ENCODE results near the gene ARHGAP31.

The ARHGAP31 gene

DNA sequence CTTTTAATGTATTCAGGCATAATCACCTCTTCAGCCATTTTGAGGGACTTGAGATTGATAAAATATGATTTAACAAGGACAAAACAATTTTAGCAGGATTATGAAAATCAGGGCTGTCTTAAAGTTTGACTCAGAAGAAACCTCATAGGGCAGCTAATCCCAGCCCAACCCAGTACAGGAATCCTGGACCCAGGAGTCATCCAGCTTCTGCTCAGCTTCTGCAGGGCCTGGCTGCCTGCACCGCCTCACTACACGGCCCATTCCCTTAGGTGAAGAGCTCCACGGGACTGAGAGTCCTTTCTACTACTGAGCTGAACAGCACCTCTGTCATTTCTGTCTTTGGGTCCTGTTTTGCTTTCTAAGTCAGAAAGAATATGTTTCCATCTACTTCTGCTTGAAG, 37.5 kb downstream of the ARHGAP31 start:
- TF ChIP-seq BACH2 (CRISPR knock-in tag; IDR thresholded peaks at IDR 0.05; ENCODE audit: borderline replicate concordance) (no peak), ZNF565 (CRISPR knock-in tag; conservative IDR thresholded peaks at IDR 0.05; ENCODE audit: low read depth) (no peak)
- TF ChIP-seq, protein P1, sequence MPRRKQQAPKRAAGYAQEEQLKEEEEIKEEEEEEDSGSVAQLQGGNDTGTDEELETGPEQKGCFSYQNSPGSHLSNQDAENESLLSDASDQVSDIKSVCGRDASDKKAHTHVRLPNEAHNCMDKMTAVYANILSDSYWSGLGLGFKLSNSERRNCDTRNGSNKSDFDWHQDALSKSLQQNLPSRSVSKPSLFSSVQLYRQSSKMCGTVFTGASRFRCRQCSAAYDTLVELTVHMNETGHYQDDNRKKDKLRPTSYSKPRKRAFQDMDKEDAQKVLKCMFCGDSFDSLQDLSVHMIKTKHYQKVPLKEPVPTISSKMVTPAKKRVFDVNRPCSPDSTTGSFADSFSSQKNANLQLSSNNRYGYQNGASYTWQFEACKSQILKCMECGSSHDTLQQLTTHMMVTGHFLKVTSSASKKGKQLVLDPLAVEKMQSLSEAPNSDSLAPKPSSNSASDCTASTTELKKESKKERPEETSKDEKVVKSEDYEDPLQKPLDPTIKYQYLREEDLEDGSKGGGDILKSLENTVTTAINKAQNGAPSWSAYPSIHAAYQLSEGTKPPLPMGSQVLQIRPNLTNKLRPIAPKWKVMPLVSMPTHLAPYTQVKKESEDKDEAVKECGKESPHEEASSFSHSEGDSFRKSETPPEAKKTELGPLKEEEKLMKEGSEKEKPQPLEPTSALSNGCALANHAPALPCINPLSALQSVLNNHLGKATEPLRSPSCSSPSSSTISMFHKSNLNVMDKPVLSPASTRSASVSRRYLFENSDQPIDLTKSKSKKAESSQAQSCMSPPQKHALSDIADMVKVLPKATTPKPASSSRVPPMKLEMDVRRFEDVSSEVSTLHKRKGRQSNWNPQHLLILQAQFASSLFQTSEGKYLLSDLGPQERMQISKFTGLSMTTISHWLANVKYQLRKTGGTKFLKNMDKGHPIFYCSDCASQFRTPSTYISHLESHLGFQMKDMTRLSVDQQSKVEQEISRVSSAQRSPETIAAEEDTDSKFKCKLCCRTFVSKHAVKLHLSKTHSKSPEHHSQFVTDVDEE (CRISPR knock-in tag; IDR thresholded peaks at IDR 0.05) = 0 out of 2 replicates have a peak, but pooled peaks have one; percentile 13
- peak; percentile 49 for ATAC-seq

DNA sequence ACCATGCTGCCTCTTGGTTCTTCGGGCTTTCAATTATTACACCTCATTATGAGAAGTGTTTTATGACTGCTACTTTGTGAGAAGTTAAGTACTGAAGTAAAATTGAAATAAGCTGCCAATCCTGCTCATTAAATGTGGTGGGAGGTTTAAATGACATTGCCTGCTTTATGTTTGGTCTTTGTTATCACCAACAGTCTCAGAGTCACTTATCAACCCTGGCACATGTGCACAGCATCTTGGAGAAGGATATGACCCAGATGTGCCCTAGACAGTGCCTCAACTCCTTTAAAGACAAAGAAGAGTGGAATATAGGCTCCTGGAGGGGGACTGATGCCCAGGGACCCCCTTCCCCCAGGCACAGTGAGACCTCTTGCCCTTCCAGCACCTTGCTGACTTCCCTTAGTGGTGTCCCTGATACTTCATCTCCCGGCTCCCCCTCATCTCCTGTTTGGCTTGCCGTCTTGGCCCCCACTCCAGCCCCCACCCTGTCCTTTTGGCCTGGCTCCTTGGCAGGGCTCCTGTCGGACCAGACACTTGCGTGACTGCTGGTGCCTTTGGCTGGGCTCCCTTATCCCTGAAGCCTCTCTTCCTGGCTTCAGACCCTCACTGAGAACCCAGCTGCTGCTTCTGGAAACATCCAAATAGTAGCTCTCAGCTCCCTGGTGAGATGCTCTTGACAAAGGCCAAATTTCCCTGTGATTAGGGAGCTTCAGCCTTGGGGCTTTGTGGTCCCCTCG, 39.8 kb downstream of the ARHGAP31 start:
- TF ChIP-seq TOX (CRISPR knock-in tag; IDR thresholded peaks at IDR 0.05; ENCODE audit: borderline replicate concordance) (no peak), ZNF8 (CRISPR knock-in tag; IDR thresholded peaks at IDR 0.05) (no peak), ZFP3 (CRISPR knock-in tag; IDR thresholded peaks at IDR 0.05) (peak; percentile 36; the same call in 1 of the 2 replicates), ARNTL (CRISPR knock-in tag; IDR thresholded peaks at IDR 0.05; ENCODE audit: borderline replicate concordance, low read depth) (no peak), BACH2 (CRISPR knock-in tag; IDR thresholded peaks at IDR 0.05; ENCODE audit: borderline replicate concordance) (0 out of 2 replicates have a peak, but pooled peaks have one; percentile 5), RARB (CRISPR knock-in tag; IDR thresholded peaks at IDR 0.05) (no peak), PPARA (CRISPR knock-in tag; IDR thresholded peaks at IDR 0.05; ENCODE audit: borderline replicate concordance) (no peak), ISL1 (CRISPR knock-in tag; IDR thresholded peaks at IDR 0.05) (0 out of 2 replicates have a peak, but pooled peaks have one; percentile 38), ZNF70 (CRISPR knock-in tag; IDR thresholded peaks at IDR 0.05) (no peak; the same call in 1 of the 2 replicates), ZNF565 (CRISPR knock-in tag; conservative IDR thresholded peaks at IDR 0.05; ENCODE audit: low read depth) (no peak), ESRRG (CRISPR knock-in tag; IDR thresholded peaks at IDR 0.05) (no peak), TCF4 (CRISPR knock-in tag; IDR thresholded peaks at IDR 0.05; ENCODE audit: borderline replicate concordance) (peak; percentile 49), GLIS3 (CRISPR knock-in tag; IDR thresholded peaks at IDR 0.05) (no peak), ZFP30 (CRISPR knock-in tag; IDR thresholded peaks at IDR 0.05) (no peak), SNAI2 (CRISPR knock-in tag; IDR thresholded peaks at IDR 0.05) (peak; percentile 31; the same call in 1 of the 2 replicates), CSDC2 (CRISPR knock-in tag; IDR thresholded peaks at IDR 0.05) (no peak), OSR1 (CRISPR knock-in tag; IDR thresholded peaks at IDR 0.05) (no peak), ZC3H10 (CRISPR knock-in tag; IDR thresholded peaks at IDR 0.05) (no peak)
- TF ChIP-seq, protein P2, sequence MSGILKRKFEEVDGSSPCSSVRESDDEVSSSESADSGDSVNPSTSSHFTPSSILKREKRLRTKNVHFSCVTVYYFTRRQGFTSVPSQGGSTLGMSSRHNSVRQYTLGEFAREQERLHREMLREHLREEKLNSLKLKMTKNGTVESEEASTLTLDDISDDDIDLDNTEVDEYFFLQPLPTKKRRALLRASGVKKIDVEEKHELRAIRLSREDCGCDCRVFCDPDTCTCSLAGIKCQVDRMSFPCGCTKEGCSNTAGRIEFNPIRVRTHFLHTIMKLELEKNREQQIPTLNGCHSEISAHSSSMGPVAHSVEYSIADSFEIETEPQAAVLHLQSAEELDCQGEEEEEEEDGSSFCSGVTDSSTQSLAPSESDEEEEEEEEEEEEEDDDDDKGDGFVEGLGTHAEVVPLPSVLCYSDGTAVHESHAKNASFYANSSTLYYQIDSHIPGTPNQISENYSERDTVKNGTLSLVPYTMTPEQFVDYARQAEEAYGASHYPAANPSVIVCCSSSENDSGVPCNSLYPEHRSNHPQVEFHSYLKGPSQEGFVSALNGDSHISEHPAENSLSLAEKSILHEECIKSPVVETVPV (CRISPR knock-in tag; IDR thresholded peaks at IDR 0.05) = peak; percentile 51; the same call in 1 of the 2 replicates
- TF ChIP-seq, protein P3, sequence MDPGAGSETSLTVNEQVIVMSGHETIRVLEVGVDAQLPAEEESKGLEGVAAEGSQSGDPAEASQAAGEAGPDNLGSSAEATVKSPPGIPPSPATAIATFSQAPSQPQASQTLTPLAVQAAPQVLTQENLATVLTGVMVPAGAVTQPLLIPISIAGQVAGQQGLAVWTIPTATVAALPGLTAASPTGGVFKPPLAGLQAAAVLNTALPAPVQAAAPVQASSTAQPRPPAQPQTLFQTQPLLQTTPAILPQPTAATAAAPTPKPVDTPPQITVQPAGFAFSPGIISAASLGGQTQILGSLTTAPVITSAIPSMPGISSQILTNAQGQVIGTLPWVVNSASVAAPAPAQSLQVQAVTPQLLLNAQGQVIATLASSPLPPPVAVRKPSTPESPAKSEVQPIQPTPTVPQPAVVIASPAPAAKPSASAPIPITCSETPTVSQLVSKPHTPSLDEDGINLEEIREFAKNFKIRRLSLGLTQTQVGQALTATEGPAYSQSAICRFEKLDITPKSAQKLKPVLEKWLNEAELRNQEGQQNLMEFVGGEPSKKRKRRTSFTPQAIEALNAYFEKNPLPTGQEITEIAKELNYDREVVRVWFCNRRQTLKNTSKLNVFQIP (CRISPR knock-in tag; IDR thresholded peaks at IDR 0.05; ENCODE audit: borderline replicate concordance, low read depth) = no peak
- TF ChIP-seq, protein P4, sequence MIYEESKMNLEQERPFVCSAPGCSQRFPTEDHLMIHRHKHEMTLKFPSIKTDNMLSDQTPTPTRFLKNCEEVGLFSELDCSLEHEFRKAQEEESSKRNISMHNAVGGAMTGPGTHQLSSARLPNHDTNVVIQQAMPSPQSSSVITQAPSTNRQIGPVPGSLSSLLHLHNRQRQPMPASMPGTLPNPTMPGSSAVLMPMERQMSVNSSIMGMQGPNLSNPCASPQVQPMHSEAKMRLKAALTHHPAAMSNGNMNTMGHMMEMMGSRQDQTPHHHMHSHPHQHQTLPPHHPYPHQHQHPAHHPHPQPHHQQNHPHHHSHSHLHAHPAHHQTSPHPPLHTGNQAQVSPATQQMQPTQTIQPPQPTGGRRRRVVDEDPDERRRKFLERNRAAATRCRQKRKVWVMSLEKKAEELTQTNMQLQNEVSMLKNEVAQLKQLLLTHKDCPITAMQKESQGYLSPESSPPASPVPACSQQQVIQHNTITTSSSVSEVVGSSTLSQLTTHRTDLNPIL (CRISPR knock-in tag; IDR thresholded peaks at IDR 0.05; ENCODE audit: low read depth) = peak; percentile 41; the same call in 1 of the 2 replicates
- TF ChIP-seq, protein P1 (CRISPR knock-in tag; IDR thresholded peaks at IDR 0.05) = peak; percentile 87
- TF ChIP-seq, protein P5, sequence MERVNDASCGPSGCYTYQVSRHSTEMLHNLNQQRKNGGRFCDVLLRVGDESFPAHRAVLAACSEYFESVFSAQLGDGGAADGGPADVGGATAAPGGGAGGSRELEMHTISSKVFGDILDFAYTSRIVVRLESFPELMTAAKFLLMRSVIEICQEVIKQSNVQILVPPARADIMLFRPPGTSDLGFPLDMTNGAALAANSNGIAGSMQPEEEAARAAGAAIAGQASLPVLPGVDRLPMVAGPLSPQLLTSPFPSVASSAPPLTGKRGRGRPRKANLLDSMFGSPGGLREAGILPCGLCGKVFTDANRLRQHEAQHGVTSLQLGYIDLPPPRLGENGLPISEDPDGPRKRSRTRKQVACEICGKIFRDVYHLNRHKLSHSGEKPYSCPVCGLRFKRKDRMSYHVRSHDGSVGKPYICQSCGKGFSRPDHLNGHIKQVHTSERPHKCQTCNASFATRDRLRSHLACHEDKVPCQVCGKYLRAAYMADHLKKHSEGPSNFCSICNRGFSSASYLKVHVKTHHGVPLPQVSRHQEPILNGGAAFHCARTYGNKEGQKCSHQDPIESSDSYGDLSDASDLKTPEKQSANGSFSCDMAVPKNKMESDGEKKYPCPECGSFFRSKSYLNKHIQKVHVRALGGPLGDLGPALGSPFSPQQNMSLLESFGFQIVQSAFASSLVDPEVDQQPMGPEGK (CRISPR knock-in tag; IDR thresholded peaks at IDR 0.05; ENCODE audit: borderline replicate concordance) = no peak
- ATAC-seq = no peak

Data from SK-N-SH treated with all-trans-retinoic acid at 6 μM for 48 hours (cell line).